HCT116 (cell line): Measurements from ENCODE around the gene IZUMO1. TPM values are rescaled to one million over a fixed set of nuclear protein-coding genes. Genes with fewer than 3 reads are reported as not detected.

ENCODE experiments used
- ATAC-seq: fragments of 200-7000 bp; cut with Tn5 transposase; 2 replicates; pipeline ENCODE4 v1.9.1; 2020; ENCODE audit warnings: mild to moderate bottlenecking, moderate library complexity
- BruUV-seq: library from RNA; stranded (reverse); fragments of 400-500 nt; replicated peaks from 2 replicates; lab custom pipeline; 2021; lab: Mats Ljungman, UMichigan
- CTCF ChIA-PET: fragments of 300-600 bp; sonication (Branson Sonifier 250); formaldehyde crosslinking; loops from one replicate; lab custom pipeline; 2021; ENCODE audit warnings: antibody characterized with exemption; lab: Charles Lee
- POLR2A ChIA-PET: fragments of 300-600, 350-600 bp; sonication (Branson Sonifier 250); formaldehyde crosslinking; loops from one replicate; lab custom pipeline; 2021; ENCODE audit warnings: antibody characterized with exemption; lab: Charles Lee
- RAD21 ChIA-PET, 2 experiments: fragments of 300-600 bp; sonication (Branson Sonifier 250); formaldehyde crosslinking; loops; one replicate each; lab custom pipeline; 2023; ENCODE audit warnings: low total read pairs in 2 of 2; ENCODE audit not compliant: uncharacterized antibody in 2 of 2, unreplicated experiment in 2 of 2, low non-redundant PET in 1 of 2; lab: Charles Lee
- DNase-seq: peaks from one replicate; pipeline ENCODE4 v3.0.0-alpha.2; 2010; ENCODE audit warnings: low read depth, low spot score
- H2AFZ ChIP-seq: fragments of 200-600 bp; shearing (Covaris generic), sonication (generic); 2 replicates; pipeline ENCODE4 v1.6.1; 2017; ENCODE audit warnings: low read depth, mixed run types, mixed read lengths, antibody characterized with exemption, low read length; ENCODE audit not compliant: poor library complexity, severe bottlenecking
- H3K27ac ChIP-seq: 2 replicates; pipeline ENCODE4 v1.5.1; 2012; ENCODE audit warnings: low read depth, low read length
- H3K27me3 ChIP-seq: fragments of 200-600 bp; sonication (generic); 2 replicates; pipeline ENCODE4 v1.6.1; 2016; ENCODE audit warnings: mixed run types, low read length, mixed read lengths; ENCODE audit not compliant: insufficient read depth
- H3K36me3 ChIP-seq, 2 experiments: fragments of 200-500 bp in 1 of 2; fragments of 200-600 bp in 1 of 2; sonication (Bioruptor generic) in 1 of 2; sonication (generic) in 1 of 2; 2 replicates each; pipeline versions ENCODE4 v1.5.1 to v1.6.1; 2014 to 2016; ENCODE audit warnings: low read length in 2 of 2, inconsistent platforms in 1 of 2, mixed read lengths in 1 of 2, mixed run types in 1 of 2; ENCODE audit not compliant: insufficient read depth in 2 of 2, control insufficient read depth in 1 of 2
- H3K4me1 ChIP-seq, 2 experiments: fragments of 200-600 bp in 1 of 2; sonication (generic) in 1 of 2; 2 replicates each; pipeline versions ENCODE4 v1.5.1 to v1.6.1; 2012 to 2017; ENCODE audit warnings: low read length in 2 of 2, inconsistent platforms in 1 of 2, mild to moderate bottlenecking in 1 of 2, mixed read lengths in 1 of 2, mixed run types in 1 of 2, moderate library complexity in 1 of 2; ENCODE audit not compliant: insufficient read depth in 2 of 2, control insufficient read depth in 1 of 2
- H3K4me2 ChIP-seq: fragments of 200-600 bp; sonication (generic); 2 replicates; pipeline ENCODE4 v1.6.1; 2017; ENCODE audit warnings: mixed run types, low read length, mixed read lengths
- H3K4me3 ChIP-seq, 2 experiments: fragments of 200-600 bp in 1 of 2; sonication (generic) in 1 of 2; replicated peaks in 1 of 2; 2 replicates each; pipeline ENCODE4 v1.5.1; 2011 to 2016; ENCODE audit warnings: low read length in 2 of 2, control low read depth in 1 of 2, low read depth in 1 of 2, mild to moderate bottlenecking in 1 of 2, mixed read lengths in 1 of 2, mixed run types in 1 of 2
- H3K79me2 ChIP-seq: fragments of 200-600 bp; sonication (generic); 2 replicates; pipeline ENCODE4 v1.6.1; 2017; ENCODE audit warnings: mild to moderate bottlenecking, mixed run types, low read length, moderate library complexity, mixed read lengths; ENCODE audit not compliant: insufficient read depth
- H3K9ac ChIP-seq: fragments of 200-600 bp; sonication (generic); 2 replicates; pipeline ENCODE4 v1.6.1; 2016; ENCODE audit warnings: low read length, mixed read lengths
- H3K9me2 ChIP-seq: fragments of 200-600 bp; sonication (generic), shearing (Covaris generic); 2 replicates; pipeline ENCODE4 v1.6.1; 2017; ENCODE audit warnings: mixed run types, mild to moderate bottlenecking, moderate library complexity; ENCODE audit not compliant: insufficient read depth
- H3K9me3 ChIP-seq, 2 experiments: fragments of 200-500 bp in 1 of 2; fragments of 200-600 bp in 1 of 2; sonication (Bioruptor generic) in 1 of 2; sonication (generic) in 1 of 2; 2 replicates each; pipeline ENCODE4 v1.6.1; 2014 to 2017; ENCODE audit warnings: low read length in 2 of 2, mixed read lengths in 2 of 2, inconsistent platforms in 1 of 2, low read depth in 1 of 2, mild to moderate bottlenecking in 1 of 2, mixed run types in 1 of 2, moderate library complexity in 1 of 2; ENCODE audit not compliant: control insufficient read depth in 1 of 2, insufficient read depth in 1 of 2
- H4K20me1 ChIP-seq: fragments of 200-600 bp; sonication (generic), shearing (Covaris generic); 2 replicates; pipeline ENCODE4 v1.6.1; 2017; ENCODE audit warnings: mixed run types, mild to moderate bottlenecking, moderate library complexity; ENCODE audit not compliant: insufficient read depth
- ATF3 ChIP-seq: IDR thresholded peaks from 2 replicates; pipeline ENCODE4 v1.6.1; 2012
- ELF1 ChIP-seq: IDR thresholded peaks from 2 replicates; pipeline ENCODE4 v1.6.1; 2012; ENCODE audit warnings: low read depth, borderline replicate concordance
- SRF ChIP-seq: IDR thresholded peaks from 2 replicates; pipeline ENCODE4 v1.6.1; 2012; ENCODE audit warnings: low read depth
- ZBTB33 ChIP-seq: IDR thresholded peaks from 2 replicates; pipeline ENCODE4 v1.6.1; 2011; ENCODE audit warnings: mild to moderate bottlenecking, low read length, moderate library complexity; ENCODE audit not compliant: insufficient replicate concordance; ENCODE audit errors: extremely low read depth
- intact Hi-C: fragments of 100-400 bp; cut with micrococcal nuclease; formaldehyde crosslinking; loops from 2 replicates; pipeline ENCODE4 v1.10.0; 2022
- total RNA-seq: library from RNA; stranded (reverse); gene quantifications from one replicate; pipeline ENCODE4 v1.2.1, GENCODE V29; 2021; ENCODE audit not compliant: unreplicated experiment

The IZUMO1 gene
- total RNA-seq, 1 experiment from 2014 or later = 1.7 TPM

- Histone ChIP-seq H3K9me2 (no peaks in the 10 kb centered on the region), H3K9ac (no peak overlapping the region), H3K4me3 (no peak overlapping the region), H3K4me1 (peaks cover 6 to 23% of the 10 kb centered on the region in 2 experiments), H3K79me2 (no peaks in the 10 kb centered on the region), H3K27me3 (no peaks in the 10 kb centered on the region), H2AFZ (no peak overlapping the region), H4K20me1 (no peaks in the 10 kb centered on the region), H3K9me3 (no peaks in the 10 kb centered on the region), H3K4me2 (no peak overlapping the region), H3K27ac (no peak overlapping the region; the same call in 1 of the 2 replicates), H3K36me3 (no peaks in the 10 kb centered on the region)
- CTCF ChIA-PET = no interaction called here
- DNase-seq (no peak), ATAC-seq (no peak)
- RAD21 ChIA-PET = no interaction called here
- intact Hi-C loops = no loop called here
- POLR2A ChIA-PET = interaction anchor here (1.2 kb wide), 1 partner anchor 15 kb away, joined by 3 read pairs; no protein-coding TSS in a partner anchor
- TF ChIP-seq SRF (no peak), ATF3 (no peak)
- no TSS peak for BruUV-seq
Measured at GRCh38 chr19:48728911-48729664, 17.6 kb downstream of the IZUMO1 start.

- Histone ChIP-seq H3K27ac (0 out of 2 replicates have a peak overlapping the region, but pooled peaks have one; percentile 11), H3K9me2 (no peaks in the 10 kb centered on the region), H3K4me2 (peak overlapping the region; percentile 15; the same call in 1 of the 2 replicates), H3K4me3 (no peak overlapping the region), H3K27me3 (no peaks in the 10 kb centered on the region), H4K20me1 (no peaks in the 10 kb centered on the region), H3K4me1 (peaks cover 6 to 23% of the 10 kb centered on the region in 2 experiments), H3K36me3 (no peaks in the 10 kb centered on the region), H2AFZ (no peak overlapping the region), H3K9me3 (no peaks in the 10 kb centered on the region), H3K79me2 (no peaks in the 10 kb centered on the region), H3K9ac (no peak overlapping the region)
- ChIA-PET POLR2A (no interaction called here), CTCF (no interaction called here), RAD21 (no interaction called here)
- no TSS peak for BruUV-seq
- TF ChIP-seq ZBTB33 (no peak), ELF1 (0 out of 2 replicates have a peak, but pooled peaks have one; percentile 40)
- intact Hi-C loops = no loop called here
- DNase-seq = no peak
- peak; percentile 39; the same call in 1 of the 2 replicates for ATAC-seq
Measured at GRCh38 chr19:48726556-48726955, 20.2 kb downstream of the IZUMO1 start.
